ENCODE data around the gene ATXN1.

- TF ChIP-seq CTCF (conservative IDR thresholded peaks at IDR 0.05; ENCODE audit: low read depth, low read length) (no peak), EZH2phosphoT487 (IDR thresholded peaks at IDR 0.05; ENCODE audit: borderline replicate concordance, low read length) (no peak)
Measured at GRCh38 chr6:16567071-16567470, 194.2 kb downstream of the ATXN1 start.

Data from PC-3 (cell line).